ENCODE results near the gene SPNS2.

DNA sequence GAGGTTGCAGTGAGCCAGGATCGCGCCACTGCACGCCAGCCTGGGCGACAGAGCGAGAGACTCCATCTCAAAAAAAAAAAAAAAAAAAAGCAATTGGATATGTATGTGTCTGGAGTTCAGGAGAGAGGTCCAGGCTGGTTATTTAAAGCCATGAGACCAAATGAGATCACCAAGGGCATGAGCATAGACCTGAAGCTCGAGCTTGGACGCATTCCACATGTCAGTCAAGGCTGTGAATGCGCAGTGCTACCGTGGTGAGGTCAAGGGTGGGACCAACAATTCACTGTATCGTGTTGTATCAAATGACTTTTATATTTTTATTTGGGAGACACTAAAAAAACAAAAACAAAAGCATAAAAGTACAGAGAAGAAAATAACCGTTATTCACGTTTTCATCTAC lies 29.1 kb upstream of the SPNS2 start:
- TF ChIP-seq, protein P1, sequence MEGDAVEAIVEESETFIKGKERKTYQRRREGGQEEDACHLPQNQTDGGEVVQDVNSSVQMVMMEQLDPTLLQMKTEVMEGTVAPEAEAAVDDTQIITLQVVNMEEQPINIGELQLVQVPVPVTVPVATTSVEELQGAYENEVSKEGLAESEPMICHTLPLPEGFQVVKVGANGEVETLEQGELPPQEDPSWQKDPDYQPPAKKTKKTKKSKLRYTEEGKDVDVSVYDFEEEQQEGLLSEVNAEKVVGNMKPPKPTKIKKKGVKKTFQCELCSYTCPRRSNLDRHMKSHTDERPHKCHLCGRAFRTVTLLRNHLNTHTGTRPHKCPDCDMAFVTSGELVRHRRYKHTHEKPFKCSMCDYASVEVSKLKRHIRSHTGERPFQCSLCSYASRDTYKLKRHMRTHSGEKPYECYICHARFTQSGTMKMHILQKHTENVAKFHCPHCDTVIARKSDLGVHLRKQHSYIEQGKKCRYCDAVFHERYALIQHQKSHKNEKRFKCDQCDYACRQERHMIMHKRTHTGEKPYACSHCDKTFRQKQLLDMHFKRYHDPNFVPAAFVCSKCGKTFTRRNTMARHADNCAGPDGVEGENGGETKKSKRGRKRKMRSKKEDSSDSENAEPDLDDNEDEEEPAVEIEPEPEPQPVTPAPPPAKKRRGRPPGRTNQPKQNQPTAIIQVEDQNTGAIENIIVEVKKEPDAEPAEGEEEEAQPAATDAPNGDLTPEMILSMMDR (IDR thresholded peaks at IDR 0.05), result no peak
- no peak for TF ChIP-seq POLR2A (IDR thresholded peaks at IDR 0.05)

All from Peyer's patch (tissue), 4 donors.